H54 (cell line): ENCODE data around the gene ZNF79.

Source experiments
- DNase-seq: peaks from one replicate; pipeline ENCODE4 v3.0.0; 2011; ENCODE audit warnings: low spot score, mixed read lengths; ENCODE audit not compliant: insufficient read length
- FAIRE-seq: peaks from 3 replicates; lab custom pipeline; 2011; peaks lifted over from hg19 to GRCh38; lab: Jason Lieb, UNC
- POLR2A ChIP-seq: IDR thresholded peaks from 2 replicates; pipeline ENCODE4 v1.6.1; 2011; ENCODE audit warnings: low read depth, mild to moderate bottlenecking, low read length

The ZNF79 gene

DNA sequence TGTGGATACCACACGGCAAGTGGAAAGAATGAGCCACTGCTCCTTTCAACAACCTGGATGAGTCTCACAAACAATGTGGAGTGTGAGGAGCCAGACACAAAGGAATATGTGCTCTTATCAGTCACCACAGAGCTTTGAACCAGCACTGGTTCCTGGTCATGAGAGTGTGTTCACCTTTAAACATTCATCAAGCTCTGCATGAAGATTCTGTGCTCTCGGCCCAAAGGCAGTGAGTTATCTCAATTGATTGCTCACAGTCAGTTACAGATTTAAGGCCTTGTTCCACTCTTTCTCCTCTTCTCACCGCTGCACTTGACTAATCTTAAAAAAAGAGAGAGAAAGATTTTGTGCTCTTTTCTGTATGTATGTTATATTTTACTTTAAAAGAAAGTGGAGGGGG, 46.5 kb downstream of the ZNF79 start:
- no peak for TF ChIP-seq POLR2A
- no peak for DNase-seq
- no peak for FAIRE-seq

DNA sequence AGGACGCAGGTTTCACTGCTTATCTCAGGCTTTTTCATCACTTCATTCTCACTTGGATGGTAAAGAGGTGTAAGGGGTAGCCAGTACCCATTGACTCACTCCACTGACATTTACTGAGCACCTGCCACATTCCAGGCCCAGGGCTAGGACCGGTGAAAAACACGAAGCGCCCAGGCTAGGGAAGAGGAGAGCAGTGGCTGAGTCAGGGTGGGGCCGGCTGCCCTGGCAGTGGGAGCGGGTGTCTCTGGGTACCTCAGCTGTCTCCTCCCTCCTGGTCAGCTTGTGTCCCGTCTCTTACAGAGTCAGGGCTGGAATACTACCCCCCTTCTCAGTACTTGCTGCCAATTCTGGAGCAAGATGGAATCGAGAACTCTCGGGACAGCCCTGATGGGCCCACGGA, 49.3 kb downstream of the ZNF79 start:
- DNase-seq (no peak), FAIRE-seq (no peak)
- no peak for TF ChIP-seq POLR2A

DNA sequence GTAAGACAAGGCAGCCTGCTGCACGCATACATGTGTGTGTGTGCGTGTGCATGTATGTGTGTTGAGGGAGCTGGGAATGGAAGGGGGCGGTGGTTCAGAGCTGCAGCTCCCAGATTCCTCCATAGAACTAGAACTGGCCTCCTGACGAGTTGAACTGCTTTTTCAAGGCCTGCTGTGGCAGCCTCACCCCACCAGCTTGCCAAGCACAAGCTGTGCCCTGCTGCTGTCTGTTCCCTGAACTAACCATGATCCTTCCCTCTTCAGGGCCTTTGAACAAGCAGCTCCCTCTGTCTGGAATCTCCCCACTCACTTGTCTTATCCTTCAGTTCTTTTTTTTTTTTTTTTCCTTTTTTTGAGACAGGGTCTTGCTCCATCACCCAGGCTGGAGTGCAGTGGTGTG, 49.8 kb downstream of the ZNF79 start:
- TF ChIP-seq POLR2A, result no peak
- DNase-seq (no peak), FAIRE-seq (no peak)

DNA sequence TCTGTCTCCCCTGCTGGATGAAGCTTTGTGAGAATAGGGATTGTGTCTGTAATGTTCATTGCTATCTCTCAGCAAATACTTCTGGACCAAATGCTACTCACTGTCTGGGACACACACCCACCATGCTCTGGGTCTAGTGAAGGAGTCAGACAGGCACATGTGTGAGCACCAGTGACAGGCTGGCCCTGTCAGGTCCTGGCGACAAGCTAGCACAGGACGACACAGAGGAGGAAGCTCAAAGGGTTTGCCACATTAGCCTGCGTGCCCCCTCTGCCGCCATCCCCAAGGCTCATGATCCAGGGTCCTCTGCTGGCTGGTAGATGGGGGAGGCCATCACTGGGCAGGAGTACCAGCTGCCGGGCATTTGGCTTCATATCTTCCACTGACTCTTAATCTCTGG, 50.4 kb downstream of the ZNF79 start:
- FAIRE-seq, result no peak
- TF ChIP-seq POLR2A, result no peak

DNA sequence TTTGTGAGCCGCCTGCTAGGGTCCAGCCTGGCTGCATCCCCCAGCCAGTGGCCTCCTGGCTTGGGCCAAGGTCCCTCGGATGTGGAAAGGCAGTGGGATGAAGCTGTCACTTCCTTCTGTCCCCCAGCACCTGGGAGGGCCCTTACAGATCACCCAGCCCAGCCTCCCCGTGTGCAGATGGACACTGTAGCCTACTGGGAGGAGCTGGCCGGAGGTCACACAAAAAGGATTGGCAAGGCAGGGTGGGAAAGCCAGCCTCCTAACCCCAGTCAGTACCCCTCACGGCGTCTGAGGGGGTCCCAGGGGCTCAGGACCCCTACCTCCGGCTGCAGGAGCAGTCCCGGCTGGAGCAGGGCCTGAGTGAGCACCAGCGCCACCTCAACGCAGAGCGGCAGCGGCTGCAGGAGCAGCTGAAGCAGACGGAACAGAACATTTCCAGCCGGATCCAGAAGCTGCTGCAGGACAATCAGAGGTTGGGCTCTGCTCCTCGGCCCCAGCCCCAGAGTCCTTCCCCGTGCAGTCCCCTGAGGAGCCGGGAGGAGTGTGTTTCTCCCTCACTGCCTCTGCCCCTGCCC, 55.4 kb downstream of the ZNF79 start:
- no peak for DNase-seq
- no peak for TF ChIP-seq POLR2A
- FAIRE-seq, result no peak

More for the DNA sequence above, 50.4 kb downstream of the ZNF79 start:
- DNase-seq, result no peak

DNA sequence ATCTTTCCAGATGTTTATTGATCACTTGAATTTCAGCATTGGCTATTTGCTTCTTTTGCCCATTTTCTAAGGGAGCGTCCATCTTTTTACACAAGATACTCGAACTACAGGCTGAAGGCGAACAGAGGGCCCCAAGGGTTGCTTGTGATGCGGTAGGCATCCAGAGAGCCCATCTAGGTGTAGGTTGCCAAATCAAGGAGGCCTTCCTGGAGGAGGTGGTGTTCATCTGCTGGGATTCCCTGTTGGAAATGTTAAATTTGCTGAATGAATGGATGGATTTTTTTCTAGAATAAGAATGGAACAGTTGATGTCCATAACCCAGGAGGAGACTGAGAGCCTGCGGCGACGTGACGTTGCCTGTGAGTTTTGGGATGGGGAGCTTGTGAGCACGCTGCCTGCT, 58.5 kb downstream of the ZNF79 start:
- FAIRE-seq, result no peak
- TF ChIP-seq POLR2A, result no peak
- DNase-seq, result no peak

DNA sequence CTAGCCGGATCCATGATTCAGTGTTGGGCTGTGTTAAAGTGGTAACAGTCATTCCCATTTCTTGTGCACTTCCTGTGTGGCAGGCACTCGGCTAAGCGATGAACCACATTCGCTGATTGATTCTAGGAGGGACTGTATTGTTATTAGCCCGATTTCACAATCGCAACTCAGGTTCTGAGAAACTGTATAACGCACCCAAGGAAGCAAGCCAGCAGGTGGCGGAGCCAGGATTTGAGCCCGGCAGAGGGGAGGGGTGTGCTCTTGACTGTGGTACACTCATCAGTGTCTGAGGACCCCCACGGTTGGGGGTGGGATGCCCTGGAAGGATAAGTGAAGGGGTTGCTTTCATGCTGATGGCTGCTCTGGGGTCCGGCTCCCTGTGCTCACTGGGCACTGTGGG, 61.8 kb downstream of the ZNF79 start:
- no peak for DNase-seq
- no peak for TF ChIP-seq POLR2A
- FAIRE-seq, result no peak

DNA sequence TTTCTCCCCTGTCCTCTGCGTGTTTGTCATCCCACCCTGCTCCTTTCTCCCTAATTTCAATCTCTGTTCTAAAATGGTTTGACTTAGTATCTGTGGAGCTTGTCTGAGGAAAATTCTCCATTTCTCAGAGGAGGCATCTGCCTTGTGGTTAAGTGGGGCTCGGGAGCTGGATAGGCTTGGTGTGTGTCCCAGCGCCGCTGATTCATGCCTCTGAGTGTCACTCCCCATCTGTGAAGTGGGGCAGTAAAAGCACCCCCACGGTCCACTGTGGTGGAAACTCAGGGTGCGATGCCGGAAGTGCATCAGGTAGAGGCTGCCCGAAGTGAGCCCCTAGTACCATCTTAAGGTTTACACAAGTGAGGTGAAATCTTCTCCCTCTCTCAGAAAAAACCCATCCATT, 64.8 kb downstream of the ZNF79 start:
- FAIRE-seq, result no peak
- DNase-seq, result no peak
- no peak for TF ChIP-seq POLR2A

DNA sequence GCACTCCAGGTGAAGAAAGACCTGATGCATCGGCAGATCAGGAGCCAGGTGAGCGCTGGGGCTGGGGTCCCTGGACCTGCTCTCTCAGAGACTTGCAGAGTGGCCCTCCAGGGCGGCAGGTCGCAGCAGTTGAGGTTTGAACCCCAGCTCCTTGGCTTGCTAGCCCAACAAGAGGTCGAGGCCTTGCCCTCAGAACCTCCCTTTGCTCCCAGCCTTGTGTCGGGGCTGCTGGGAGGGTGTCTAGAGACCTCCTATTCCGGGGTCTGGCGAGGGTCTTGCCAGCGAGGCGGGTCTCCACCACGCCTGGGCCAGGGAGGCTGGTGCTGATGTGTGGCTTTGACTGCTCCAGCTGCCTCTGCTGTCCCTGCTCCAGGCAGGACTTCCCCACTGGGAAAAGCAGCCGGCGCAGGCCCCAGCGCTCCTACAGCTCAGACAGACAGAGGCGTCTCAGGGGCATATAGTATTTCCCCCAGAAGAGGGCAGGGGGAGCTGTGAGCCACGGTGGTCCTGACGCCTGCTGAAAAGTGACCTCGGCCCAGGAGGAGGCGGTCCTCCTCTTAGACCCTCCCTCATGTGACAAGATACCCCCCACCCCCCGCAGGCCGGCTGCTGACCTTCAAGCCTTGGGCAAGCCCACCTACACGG, 65.4 kb downstream of the ZNF79 start:
- no peak for DNase-seq
- no peak for FAIRE-seq
- no peak for TF ChIP-seq POLR2A

DNA sequence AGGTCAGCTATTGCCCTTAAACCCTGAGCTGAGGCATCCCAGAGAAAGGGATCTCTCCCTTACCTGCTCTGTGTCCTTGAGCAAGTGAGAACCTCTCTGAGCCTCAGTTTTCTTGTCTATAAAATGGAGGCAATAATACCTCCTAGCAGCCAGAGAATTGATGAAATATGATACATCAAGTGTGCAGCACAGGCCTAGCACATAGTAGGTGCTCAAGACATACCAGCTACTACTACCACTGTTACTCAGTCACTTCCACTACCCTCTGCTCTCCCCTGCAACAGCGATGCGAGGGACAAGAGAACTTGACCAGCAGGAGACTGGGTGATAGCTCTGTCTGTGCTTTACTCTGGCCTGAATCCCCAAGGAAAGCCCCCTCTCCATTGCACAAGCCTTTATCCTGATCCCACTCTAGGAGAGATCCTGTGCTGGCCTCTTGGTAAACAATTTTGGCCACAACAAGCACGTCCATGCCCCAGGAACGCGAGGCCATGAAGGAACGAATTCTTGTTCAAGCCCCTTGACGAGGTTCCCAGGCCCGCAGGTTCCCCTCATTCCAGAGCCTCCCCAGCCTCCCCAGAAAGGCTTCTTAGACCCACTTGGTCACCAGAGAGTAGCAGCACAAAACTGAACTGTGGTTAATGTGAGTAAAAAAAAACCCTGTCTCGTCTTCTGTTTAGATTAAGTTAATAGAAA, 66.5 kb downstream of the ZNF79 start:
- DNase-seq (no peak), FAIRE-seq (no peak)
- TF ChIP-seq POLR2A, result no peak

DNA sequence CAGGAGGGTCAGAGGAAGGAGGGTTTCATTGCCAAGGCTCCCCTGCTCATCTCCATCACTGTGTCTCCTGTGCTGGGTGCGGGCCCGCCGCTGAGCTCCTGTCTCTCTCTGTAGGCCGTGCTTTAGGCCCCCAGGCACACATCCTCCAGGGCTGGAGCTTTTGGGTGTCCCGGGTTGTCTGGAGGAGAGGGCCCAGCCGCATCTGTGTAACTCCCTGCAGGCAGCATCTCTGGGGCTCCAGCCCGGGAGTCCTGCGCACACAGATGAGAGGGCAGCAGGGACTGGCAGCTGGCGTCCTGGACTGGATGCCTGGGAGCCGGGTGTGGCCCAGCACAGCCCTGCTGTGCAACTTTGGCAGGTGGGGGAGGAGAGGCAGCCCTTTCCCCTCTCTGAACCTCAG, 67.3 kb downstream of the ZNF79 start:
- TF ChIP-seq POLR2A, result no peak
- DNase-seq (no peak), FAIRE-seq (no peak)

DNA sequence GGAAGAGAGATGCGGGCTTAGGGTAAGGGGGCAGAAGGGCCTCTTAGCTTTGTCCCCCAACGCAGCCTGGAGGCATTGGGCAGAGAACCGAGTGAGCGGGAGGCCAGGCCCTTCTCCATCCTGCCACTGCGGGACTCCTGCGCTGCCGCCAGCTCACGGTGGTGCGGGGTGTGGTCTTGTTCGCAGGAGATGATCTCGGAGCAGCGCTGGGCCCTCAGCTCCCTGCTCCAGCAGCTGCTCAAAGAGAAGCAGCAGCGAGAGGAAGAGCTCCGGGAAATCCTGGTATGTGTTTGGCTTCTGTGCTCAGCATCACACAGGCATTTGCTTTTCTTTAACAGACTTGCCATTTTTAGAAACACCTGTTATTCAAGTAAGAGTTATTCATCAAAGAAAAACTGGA, 68.4 kb downstream of the ZNF79 start:
- TF ChIP-seq POLR2A, result no peak
- FAIRE-seq, result no peak
- DNase-seq, result no peak

DNA sequence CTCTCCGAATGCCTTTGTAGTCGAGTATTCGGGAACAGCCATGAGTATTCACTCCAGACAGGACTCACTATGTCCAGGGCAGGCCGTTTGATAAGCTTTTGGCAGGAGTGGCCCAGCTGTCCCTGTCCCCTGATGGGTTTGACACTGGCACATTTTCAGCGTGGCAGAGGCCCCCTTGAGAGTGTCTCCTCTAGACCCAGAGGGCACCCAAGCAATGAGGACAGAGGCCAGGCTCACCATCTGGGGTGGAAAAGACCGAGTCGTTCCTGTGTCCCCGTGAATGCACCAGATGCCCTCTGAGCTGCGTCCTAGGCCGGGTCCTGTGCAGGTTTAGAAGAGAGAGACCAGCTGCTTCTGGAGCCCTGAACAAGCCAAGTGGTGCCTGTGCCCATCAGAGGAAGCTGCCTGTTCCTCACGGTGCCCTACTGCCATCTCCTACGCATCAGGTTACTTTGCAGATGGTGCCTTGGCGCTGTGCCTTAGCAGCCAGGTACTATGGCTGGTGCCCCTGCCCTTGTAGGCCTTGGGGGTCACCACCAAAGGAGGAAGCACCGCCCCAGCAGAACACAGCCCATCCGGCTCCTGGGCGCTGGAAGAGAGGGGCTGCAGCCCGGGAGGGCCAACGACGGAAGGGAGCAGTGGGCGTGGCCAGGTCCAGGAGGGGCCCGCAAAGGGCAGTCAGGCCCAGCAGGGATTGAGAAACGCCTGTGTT, 69.6 kb downstream of the ZNF79 start:
- FAIRE-seq (no peak), DNase-seq (no peak)
- TF ChIP-seq POLR2A, result no peak

DNA sequence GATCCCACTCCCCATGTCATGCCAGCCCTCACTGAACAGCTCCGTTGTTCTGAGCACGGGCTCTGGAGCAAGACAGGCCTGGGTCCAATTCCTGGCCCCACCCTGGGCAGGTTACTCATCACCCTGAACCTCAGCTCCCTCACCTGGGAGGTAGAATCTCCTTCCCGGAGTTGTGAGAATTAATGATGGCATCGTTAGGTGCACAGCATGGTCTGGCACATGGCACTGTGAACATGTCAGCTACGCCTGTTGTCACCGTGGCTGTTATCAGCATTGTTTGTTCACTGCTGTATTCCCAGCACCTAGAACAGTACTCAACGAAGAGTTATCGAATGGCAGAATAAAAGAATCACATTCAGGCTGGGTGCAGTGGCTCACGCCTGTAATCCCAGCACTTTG, 70.1 kb downstream of the ZNF79 start:
- TF ChIP-seq POLR2A, result no peak
- DNase-seq (no peak), FAIRE-seq (no peak)
